Duodenal mucosa (tissue), 2 donors: Measurements from ENCODE around the gene TRAF1.

Experiments used
- H3K27ac ChIP-seq: one replicate; pipeline ENCODE4 v1.7.0; 2013; ENCODE audit warnings: low read depth, low read length
- H3K27me3 ChIP-seq, 2 donors: one replicate each; pipeline ENCODE4 v1.7.0; 2013; ENCODE audit warnings: low read length in 2 of 2, control low read depth in 1 of 2; ENCODE audit not compliant: insufficient read depth in 2 of 2, control insufficient read depth in 1 of 2
- H3K36me3 ChIP-seq, 2 donors: one replicate each; pipeline ENCODE4 v1.7.0; 2013; ENCODE audit warnings: low read length in 2 of 2, control low read depth in 1 of 2; ENCODE audit not compliant: insufficient read depth in 2 of 2, control insufficient read depth in 1 of 2
- H3K4me1 ChIP-seq, 2 donors: one replicate each; pipeline ENCODE4 v1.7.0; 2013; ENCODE audit warnings: low read length in 2 of 2, control low read depth in 1 of 2; ENCODE audit not compliant: insufficient read depth in 2 of 2, control insufficient read depth in 1 of 2
- H3K4me3 ChIP-seq, 2 donors: one replicate each; pipeline ENCODE4 v1.7.0; 2013; ENCODE audit warnings: low read length in 2 of 2, low read depth in 1 of 2
- H3K9ac ChIP-seq, 2 donors: one replicate each; pipeline ENCODE4 v1.7.0; 2013; ENCODE audit warnings: low read length in 2 of 2, low read depth in 1 of 2
- H3K9me3 ChIP-seq, 2 donors: one replicate each; pipeline ENCODE4 v1.7.0; 2013; ENCODE audit warnings: low read length in 2 of 2, control low read depth in 1 of 2; ENCODE audit not compliant: control insufficient read depth in 1 of 2

The TRAF1 gene

DNA sequence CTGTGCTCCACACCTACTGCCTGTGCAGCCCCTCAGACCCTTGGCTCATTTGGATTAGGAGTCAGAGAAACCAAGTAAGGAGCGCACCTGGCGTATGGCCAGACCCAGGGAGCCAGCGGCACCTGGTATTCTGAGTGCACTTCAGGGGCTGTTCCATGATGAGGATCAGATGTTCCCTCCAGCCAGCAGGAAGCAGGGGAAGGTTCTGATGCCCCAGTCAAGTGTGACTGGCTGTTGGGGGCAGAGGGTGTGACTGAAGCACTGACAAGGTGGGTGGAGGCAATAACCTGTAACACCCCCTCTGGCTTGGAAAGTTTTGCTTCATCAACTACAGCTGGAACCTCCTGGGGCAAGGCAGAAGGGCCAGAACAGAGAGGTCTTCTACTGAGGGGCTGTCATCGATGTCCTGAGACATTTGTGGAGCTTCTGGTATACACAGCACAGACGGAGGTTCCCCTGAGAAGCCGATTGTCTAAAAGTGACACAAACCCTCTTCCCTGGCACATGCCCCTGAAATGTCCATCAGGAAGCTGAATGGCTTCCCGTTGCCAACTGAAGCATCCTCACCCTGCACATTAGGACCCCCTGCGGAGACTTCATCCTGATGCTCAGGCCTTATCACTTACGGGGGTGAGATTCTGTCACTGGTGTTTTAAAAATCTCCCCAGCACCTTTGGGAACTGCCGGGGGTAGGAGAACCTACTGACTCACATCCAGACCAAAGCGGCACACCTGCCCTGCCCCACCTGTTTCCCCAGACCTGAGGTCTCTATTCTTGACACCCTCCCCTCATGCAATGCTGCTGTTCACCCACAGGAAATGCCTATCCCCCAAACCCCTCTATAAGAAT, 21.1 kb downstream of the TRAF1 start:
- Histone ChIP-seq H3K27me3 (no peaks in the 10 kb centered on the region), H3K9me3 (no peaks in the 10 kb centered on the region), H3K9ac (no peak overlapping the region), H3K36me3 (peaks cover 4 to 11% of the 10 kb centered on the region in 2 donors), H3K4me3 (no peak overlapping the region), H3K27ac (no peak overlapping the region), H3K4me1 (no peaks in the 10 kb centered on the region)

GRCh38 chr9:120904978-120905301, 21.7 kb downstream of the TRAF1 start:
- no peaks in the 10 kb centered on the region for H3K9me3 ChIP-seq
- no peaks in the 10 kb centered on the region for H3K4me1 ChIP-seq
- H3K27ac ChIP-seq = no peak overlapping the region
- H3K36me3 ChIP-seq = peaks cover 4 to 11% of the 10 kb centered on the region in 2 donors
- no peak overlapping the region for H3K4me3 ChIP-seq
- no peaks in the 10 kb centered on the region for H3K27me3 ChIP-seq
- H3K9ac ChIP-seq = no peak overlapping the region

DNA sequence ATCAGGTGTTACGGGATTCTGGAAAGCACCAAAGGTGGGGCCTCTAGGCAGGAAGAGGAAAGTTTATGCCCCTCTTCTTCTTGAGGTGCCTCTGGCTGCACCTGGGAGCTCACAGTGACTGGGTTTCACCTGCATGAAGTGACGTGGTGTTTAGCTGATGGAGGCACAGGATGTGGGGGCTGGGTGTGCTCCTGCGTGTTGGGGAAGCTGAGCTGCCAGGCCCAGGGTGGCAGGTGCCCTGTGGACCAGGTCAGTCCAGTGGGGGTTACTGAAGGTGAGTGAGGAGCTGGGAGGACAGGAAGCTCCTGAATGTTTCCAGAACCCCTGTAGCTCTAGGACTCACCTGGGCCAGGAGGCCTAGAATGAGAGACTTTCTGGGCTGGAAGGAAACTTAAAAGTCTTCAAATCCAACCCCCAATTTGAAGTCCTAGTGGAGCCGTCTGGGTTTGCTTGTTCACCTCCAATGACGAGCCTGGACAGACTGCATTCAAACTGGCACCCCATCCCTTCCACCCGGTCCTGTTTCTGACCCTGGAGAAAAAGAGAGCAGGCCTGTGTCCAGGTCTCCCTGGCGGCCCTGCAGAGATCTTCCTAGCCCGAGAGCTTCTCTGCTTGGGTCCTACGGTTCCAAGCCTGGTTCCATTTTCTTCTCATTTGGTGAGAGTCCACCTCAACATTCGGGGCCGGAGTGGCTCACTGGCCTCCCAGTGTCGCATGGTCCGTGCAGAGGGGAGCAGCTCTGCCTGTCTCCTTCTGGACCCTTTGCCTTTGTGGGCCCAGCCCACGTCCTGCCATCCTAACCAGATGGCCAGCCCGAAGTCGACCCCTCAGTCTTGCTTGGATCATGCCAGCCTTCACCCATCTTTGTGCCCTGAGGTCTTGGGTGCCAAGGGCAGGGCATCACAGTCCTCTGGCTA, 22.3 kb downstream of the TRAF1 start:
- no peaks in the 10 kb centered on the region for H3K9me3 ChIP-seq
- H3K27ac ChIP-seq = no peak overlapping the region
- no peak overlapping the region for H3K9ac ChIP-seq
- H3K4me1 ChIP-seq = no peaks in the 10 kb centered on the region
- no peaks in the 10 kb centered on the region for H3K27me3 ChIP-seq
- H3K36me3 ChIP-seq = peaks cover 4 to 10% of the 10 kb centered on the region in 2 donors
- H3K4me3 ChIP-seq = no peak overlapping the region

- Histone ChIP-seq H3K27ac (no peak overlapping the region), H3K4me3 (no peak overlapping the region), H3K9ac (no peak overlapping the region), H3K27me3 (no peaks in the 10 kb centered on the region), H3K9me3 (no peaks in the 10 kb centered on the region), H3K4me1 (no peaks in the 10 kb centered on the region), H3K36me3 (peaks cover 0 to 5% of the 10 kb centered on the region in 2 donors)
These were observed 23.7 kb downstream of the TRAF1 start for GRCh38 chr9:120902569-120903535.

GRCh38 chr9:120901755-120902568, 24.6 kb downstream of the TRAF1 start:
- Histone ChIP-seq H3K36me3 (peaks cover 0 to 5% of the 10 kb centered on the region in 2 donors), H3K4me3 (no peak overlapping the region), H3K27me3 (no peaks in the 10 kb centered on the region), H3K9me3 (no peaks in the 10 kb centered on the region), H3K9ac (no peak overlapping the region), H3K4me1 (no peaks in the 10 kb centered on the region), H3K27ac (no peak overlapping the region)

GRCh38 chr9:120900824-120901223, 25.8 kb downstream of the TRAF1 start:
- Histone ChIP-seq H3K9me3 (no peaks in the 10 kb centered on the region), H3K4me3 (no peak overlapping the region), H3K27ac (no peak overlapping the region), H3K27me3 (no peaks in the 10 kb centered on the region), H3K4me1 (peaks cover 0 to 3% of the 10 kb centered on the region in 2 donors), H3K9ac (no peak overlapping the region), H3K36me3 (peaks cover 0 to 5% of the 10 kb centered on the region in 2 donors)

GRCh38 chr9:120899490-120900068, 27.0 kb downstream of the TRAF1 start:
- H3K27me3 ChIP-seq = no peaks in the 10 kb centered on the region
- no peak overlapping the region for H3K27ac ChIP-seq
- peaks cover 0 to under 1% of the 10 kb centered on the region in 2 donors for H3K36me3 ChIP-seq
- no peaks in the 10 kb centered on the region for H3K9me3 ChIP-seq
- H3K4me3 ChIP-seq = no peak overlapping the region
- no peak overlapping the region for H3K9ac ChIP-seq
- peaks cover 0 to 3% of the 10 kb centered on the region in 2 donors for H3K4me1 ChIP-seq

GRCh38 chr9:120898396-120898795, 28.2 kb downstream of the TRAF1 start:
- H3K36me3 ChIP-seq = no peaks in the 10 kb centered on the region
- H3K27me3 ChIP-seq = no peaks in the 10 kb centered on the region
- H3K4me1 ChIP-seq = peaks cover 3 to 6% of the 10 kb centered on the region in 2 donors
- no peak overlapping the region for H3K9ac ChIP-seq
- H3K4me3 ChIP-seq = no peak overlapping the region
- no peak overlapping the region for H3K27ac ChIP-seq
- no peaks in the 10 kb centered on the region for H3K9me3 ChIP-seq

DNA sequence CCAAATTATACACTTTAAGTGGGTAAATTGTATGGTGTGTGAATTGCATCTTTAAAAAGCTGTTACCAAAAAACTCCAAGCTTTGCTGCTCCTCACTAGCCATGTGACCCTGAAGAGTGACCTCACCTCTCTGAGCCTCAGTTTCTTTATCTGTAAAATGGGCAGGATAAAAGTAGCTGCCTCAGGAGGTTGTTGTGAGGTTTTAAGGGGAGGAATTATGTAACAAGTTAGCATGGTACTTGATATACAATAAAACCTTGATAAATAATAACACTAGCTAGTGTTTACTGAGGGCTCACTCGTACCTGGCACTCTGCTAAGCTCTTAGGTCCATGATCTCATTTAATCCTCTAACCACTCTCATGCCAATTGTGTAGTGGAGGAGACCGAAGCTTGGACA, 30.6 kb downstream of the TRAF1 start:
- H3K27ac ChIP-seq = no peak overlapping the region

More for the DNA sequence above, 30.6 kb downstream of the TRAF1 start:
- Histone ChIP-seq H3K36me3 (no peaks in the 10 kb centered on the region), H3K4me3 (no peak overlapping the region), H3K27me3 (no peaks in the 10 kb centered on the region), H3K9me3 (no peaks in the 10 kb centered on the region), H3K4me1 (peaks cover 17 to 27% of the 10 kb centered on the region in 2 donors), H3K9ac (no peak overlapping the region)
